SK-N-SH (cell line): ENCODE results near the gene RASL10B. TPM values are rescaled to one million over a fixed set of nuclear protein-coding genes. Genes with fewer than 3 reads are reported as not detected.

Experiments
- CTCF ChIA-PET: fragments of 300-600, 350-600 bp; formaldehyde crosslinking; extraction: SDS; loops from one replicate; lab custom pipeline; 2021; lab: Yijun Ruan, JAX
- POLR2A ChIA-PET: fragments of 350-600 bp; sonication (Branson Sonifier 250); formaldehyde crosslinking; extraction: SDS; loops from one replicate; lab custom pipeline; 2020; ENCODE audit warnings: antibody characterized with exemption, inconsistent platforms; lab: Yijun Ruan, JAX
- DNase-seq: peaks from one replicate; pipeline ENCODE4 v3.0.0; 2012
- H2AFZ ChIP-seq: fragments of 200-600 bp; sonication (generic); 2 replicates; pipeline ENCODE4 v1.8.1; 2016; ENCODE audit warnings: antibody characterized with exemption, mild to moderate bottlenecking, low read depth
- H3F3A ChIP-seq: fragments of 200-600 bp; sonication (generic); replicated peaks from 2 replicates; pipeline ENCODE3; 2016; ENCODE audit warnings: antibody characterized with exemption, mild to moderate bottlenecking; ENCODE audit not compliant: insufficient read depth
- H3K27ac ChIP-seq, 2 experiments: fragments of 200-500 bp in 1 of 2; fragments of 200-600 bp in 1 of 2; sonication (Bioruptor generic) in 1 of 2; sonication (generic), shearing (Covaris generic) in 1 of 2; 2 replicates each; pipeline versions ENCODE4 v1.5.1 to v1.6.1; 2014 to 2016; ENCODE audit warnings: low read depth in 2 of 2, inconsistent platforms in 1 of 2, low read length in 1 of 2, mild to moderate bottlenecking in 1 of 2, mixed read lengths in 1 of 2
- H3K27me3 ChIP-seq: fragments of 200-600 bp; sonication (generic), shearing (Covaris generic); 2 replicates; pipeline ENCODE4 v1.6.1; 2016; ENCODE audit warnings: mixed run types; ENCODE audit not compliant: insufficient read depth
- H3K36me3 ChIP-seq, 2 experiments: fragments of 200-500 bp in 1 of 2; fragments of 200-600 bp in 1 of 2; sonication (Bioruptor generic) in 1 of 2; sonication (generic) in 1 of 2; replicated peaks in 1 of 2; 2 replicates each; pipeline versions ENCODE3 to v1.5.1; 2014 to 2016; ENCODE audit warnings: low read length in 1 of 2, mild to moderate bottlenecking in 1 of 2; ENCODE audit not compliant: insufficient read depth in 2 of 2, control insufficient read depth in 1 of 2
- H3K4me1 ChIP-seq, 2 experiments: fragments of 200-500 bp in 1 of 2; fragments of 200-600 bp in 1 of 2; sonication (Bioruptor generic) in 1 of 2; sonication (generic), shearing (Covaris generic) in 1 of 2; 2 replicates each; pipeline versions ENCODE4 v1.5.1 to v1.6.1; 2014 to 2016; ENCODE audit warnings: low read depth in 1 of 2, low read length in 1 of 2, mixed run types in 1 of 2; ENCODE audit not compliant: insufficient read depth in 2 of 2, control insufficient read depth in 1 of 2
- H3K4me2 ChIP-seq: fragments of 200-600 bp; sonication (generic), shearing (Covaris generic); 2 replicates; pipeline ENCODE4 v1.6.1; 2017; ENCODE audit warnings: mixed run types
- H3K4me3 ChIP-seq, 2 experiments: fragments of 200-500 bp in 1 of 2; fragments of 200-600 bp in 1 of 2; sonication (Bioruptor generic) in 1 of 2; sonication (generic), shearing (Covaris generic) in 1 of 2; 2 replicates each; pipeline versions ENCODE4 v1.5.1 to v1.8.1; 2014 to 2016; ENCODE audit warnings: low read depth in 2 of 2, inconsistent platforms in 1 of 2, low read length in 1 of 2, mild to moderate bottlenecking in 1 of 2, mixed read lengths in 1 of 2, moderate library complexity in 1 of 2
- H3K79me2 ChIP-seq: fragments of 200-600 bp; sonication (generic); 2 replicates; pipeline ENCODE4 v1.8.1; 2017; ENCODE audit warnings: mild to moderate bottlenecking; ENCODE audit not compliant: insufficient read depth
- H3K9ac ChIP-seq: fragments of 200-600 bp; sonication (generic); 2 replicates; pipeline ENCODE4 v1.6.1; 2017; ENCODE audit warnings: mixed run types
- H3K9me2 ChIP-seq: fragments of 200-600 bp; sonication (generic); 2 replicates; pipeline ENCODE4 v1.6.1; 2017; ENCODE audit warnings: mixed run types
- H3K9me3 ChIP-seq: fragments of 200-600 bp; sonication (generic); 2 replicates; pipeline ENCODE4 v1.6.1; 2017; ENCODE audit warnings: mixed run types, mild to moderate bottlenecking, moderate library complexity
- H4K20me1 ChIP-seq: fragments of 200-600 bp; sonication (generic); 2 replicates; pipeline ENCODE4 v1.6.1; 2017; ENCODE audit warnings: mild to moderate bottlenecking, mixed run types; ENCODE audit not compliant: insufficient read depth
- CHD2 ChIP-seq: fragments of 150-350 bp; IDR thresholded peaks from 2 replicates; pipeline ENCODE4 v1.6.1; 2018; ENCODE audit warnings: low read length; ENCODE audit not compliant: partially characterized antibody
- EP300 ChIP-seq, 2 experiments: IDR thresholded peaks; 2 replicates each; pipeline versions ENCODE4 v1.4.0 to v1.6.1; 2012; ENCODE audit warnings: borderline replicate concordance in 1 of 2, low read depth in 1 of 2, low read length in 1 of 2
- EZH2phosphoT487 ChIP-seq: fragments of 200-600 bp; sonication (generic); IDR thresholded peaks from 2 replicates; pipeline ENCODE4 v1.6.1; 2017; ENCODE audit warnings: low read depth, mixed run types, mild to moderate bottlenecking, antibody characterized with exemption, moderate library complexity, borderline replicate concordance
- FOSL2 ChIP-seq: IDR thresholded peaks from 2 replicates; pipeline ENCODE4 v1.4.0; 2012; ENCODE audit warnings: low read depth, mild to moderate bottlenecking, moderate library complexity, borderline replicate concordance
- FOXM1 ChIP-seq: IDR thresholded peaks from 2 replicates; pipeline ENCODE4 v1.4.0; 2012; ENCODE audit warnings: low read depth, mild to moderate bottlenecking
- JUND ChIP-seq: IDR thresholded peaks from 2 replicates; pipeline ENCODE4 v1.4.0; 2012
- MEF2A ChIP-seq: IDR thresholded peaks from 2 replicates; pipeline ENCODE4 v1.4.0; 2012; ENCODE audit warnings: low read depth, borderline replicate concordance
- RAD21 ChIP-seq: IDR thresholded peaks from 2 replicates; pipeline ENCODE4 v1.6.1; 2012; ENCODE audit warnings: mild to moderate bottlenecking, low read length
- RFX5 ChIP-seq: IDR thresholded peaks from 2 replicates; pipeline ENCODE4 v1.6.1; 2012; ENCODE audit warnings: mild to moderate bottlenecking, improper control_type of control experiment, low read length
- TCF12 ChIP-seq: IDR thresholded peaks from 2 replicates; pipeline ENCODE4 v1.4.0; 2012
- TEAD4 ChIP-seq: IDR thresholded peaks from 2 replicates; pipeline ENCODE4 v1.4.0; 2012; ENCODE audit warnings: mild to moderate bottlenecking, borderline replicate concordance; ENCODE audit not compliant: insufficient read depth
- USF2 ChIP-seq: fragments of 150-350 bp; IDR thresholded peaks from 2 replicates; pipeline ENCODE4 v1.6.1; 2017; ENCODE audit warnings: antibody characterized with exemption, low read length, low read depth, borderline replicate concordance
- WGBS: methylation state at CpG from one replicate; pipeline ENCODE4 v1.1.6; 2017; ENCODE audit warnings: low lambda C conversion rate; 5-methylcytosine and 5-hydroxymethylcytosine counted together
- polyA plus RNA-seq, 3 experiments: library from polyadenylated mRNA; depleted of rRNA; stranded (reverse); fragments of >200 nt; gene quantifications; 2 replicates each; pipeline ENCODE4 v1.2.3, GENCODE V29; 2012
- TF ChIP-seq, protein P1 (sequence below): fragments of 200-600 bp; sonication (generic); IDR thresholded peaks from 2 replicates; pipeline ENCODE4 v1.6.1; 2017; ENCODE audit warnings: antibody characterized with exemption, mild to moderate bottlenecking, moderate library complexity
- TF ChIP-seq, protein P2 (sequence below): fragments of 150-350 bp; IDR thresholded peaks from 2 replicates; pipeline ENCODE4 v1.6.1; 2016; ENCODE audit warnings: mild to moderate bottlenecking, low read depth, low read length
- TF ChIP-seq, protein P3 (sequence below): IDR thresholded peaks from 2 replicates; pipeline ENCODE4 v1.4.0; 2012; ENCODE audit warnings: low read depth, borderline replicate concordance
- TF ChIP-seq, protein P4 (sequence below): IDR thresholded peaks from 2 replicates; pipeline ENCODE4 v1.6.1; 2012; ENCODE audit warnings: mild to moderate bottlenecking, low read depth, low read length, moderate library complexity

The RASL10B gene
- polyA plus RNA-seq, 1 of the 3 experiments (the other 2 are of a cell fraction): 4.2 TPM

DNA sequence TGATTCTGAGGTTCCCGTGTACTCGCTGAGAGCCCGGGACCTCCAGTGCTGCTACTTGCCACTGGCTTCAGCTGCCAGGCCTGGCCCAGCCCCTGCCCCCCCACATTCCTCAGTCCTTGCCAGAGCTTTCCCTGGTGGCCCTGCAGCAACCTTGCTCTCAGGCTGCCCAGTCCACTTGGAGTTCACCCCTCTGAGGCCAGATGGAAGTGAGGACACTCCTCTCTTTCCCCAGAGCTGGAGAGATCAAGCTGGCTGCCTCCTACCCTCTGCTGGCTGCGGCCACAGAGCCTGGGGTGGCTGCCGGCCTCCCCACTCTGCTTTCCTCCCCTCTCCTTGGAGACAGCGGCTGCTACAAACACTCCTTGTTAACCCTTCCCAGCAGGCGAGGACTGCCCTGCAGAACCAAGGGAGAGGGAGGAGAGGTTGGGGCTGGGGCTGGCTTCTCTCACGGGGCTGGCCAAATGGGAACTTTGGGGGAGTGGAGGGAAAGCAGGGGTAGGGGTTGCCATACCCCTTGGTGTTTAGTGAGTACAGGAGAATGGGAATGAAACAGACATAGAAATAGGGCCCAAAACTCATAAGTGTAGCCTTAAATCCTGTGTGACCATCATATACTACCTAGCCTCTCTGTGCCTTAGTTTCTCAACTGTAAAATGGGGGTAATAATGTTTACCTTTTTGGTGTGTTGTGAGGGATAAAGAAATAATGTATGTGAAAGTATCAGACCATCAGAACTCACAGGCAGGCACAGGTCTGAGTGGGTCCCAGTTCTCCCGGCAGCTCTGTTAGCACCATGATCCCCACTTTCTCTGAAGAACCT, 21.7 kb downstream of the RASL10B start, which contains the start of gene GAS2L2:
TSS of gene GAS2L2 (minus strand) at position 295 of the 820 bp plus-strand sequence. CDS start 389 bp downstream, outside the sequence.
- Histone ChIP-seq H3K36me3 (no peaks in the 10 kb centered on the region), H3K4me3 (no peak within 1 kb of the TSS), H3K27ac (no peak within 1 kb of the TSS), H3F3A (no peaks in the 10 kb centered on the region), H3K79me2 (no peaks in the 10 kb centered on the region), H3K27me3 (peaks cover 11% of the 10 kb centered on the region), H3K9ac (no peak within 1 kb of the TSS), H3K9me3 (no peaks in the 10 kb centered on the region)
- CTCF ChIA-PET: interaction anchor here (0.6 to 10.4 kb wide), 3 partner anchors 7 to 141 kb away, joined by 3 to 168 read pairs (median 6); partner anchors contain the start of gene C17orf50
- TF ChIP-seq, protein P1, sequence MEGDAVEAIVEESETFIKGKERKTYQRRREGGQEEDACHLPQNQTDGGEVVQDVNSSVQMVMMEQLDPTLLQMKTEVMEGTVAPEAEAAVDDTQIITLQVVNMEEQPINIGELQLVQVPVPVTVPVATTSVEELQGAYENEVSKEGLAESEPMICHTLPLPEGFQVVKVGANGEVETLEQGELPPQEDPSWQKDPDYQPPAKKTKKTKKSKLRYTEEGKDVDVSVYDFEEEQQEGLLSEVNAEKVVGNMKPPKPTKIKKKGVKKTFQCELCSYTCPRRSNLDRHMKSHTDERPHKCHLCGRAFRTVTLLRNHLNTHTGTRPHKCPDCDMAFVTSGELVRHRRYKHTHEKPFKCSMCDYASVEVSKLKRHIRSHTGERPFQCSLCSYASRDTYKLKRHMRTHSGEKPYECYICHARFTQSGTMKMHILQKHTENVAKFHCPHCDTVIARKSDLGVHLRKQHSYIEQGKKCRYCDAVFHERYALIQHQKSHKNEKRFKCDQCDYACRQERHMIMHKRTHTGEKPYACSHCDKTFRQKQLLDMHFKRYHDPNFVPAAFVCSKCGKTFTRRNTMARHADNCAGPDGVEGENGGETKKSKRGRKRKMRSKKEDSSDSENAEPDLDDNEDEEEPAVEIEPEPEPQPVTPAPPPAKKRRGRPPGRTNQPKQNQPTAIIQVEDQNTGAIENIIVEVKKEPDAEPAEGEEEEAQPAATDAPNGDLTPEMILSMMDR: no peak
- no peak for TF ChIP-seq RAD21
- TF ChIP-seq, protein P2, sequence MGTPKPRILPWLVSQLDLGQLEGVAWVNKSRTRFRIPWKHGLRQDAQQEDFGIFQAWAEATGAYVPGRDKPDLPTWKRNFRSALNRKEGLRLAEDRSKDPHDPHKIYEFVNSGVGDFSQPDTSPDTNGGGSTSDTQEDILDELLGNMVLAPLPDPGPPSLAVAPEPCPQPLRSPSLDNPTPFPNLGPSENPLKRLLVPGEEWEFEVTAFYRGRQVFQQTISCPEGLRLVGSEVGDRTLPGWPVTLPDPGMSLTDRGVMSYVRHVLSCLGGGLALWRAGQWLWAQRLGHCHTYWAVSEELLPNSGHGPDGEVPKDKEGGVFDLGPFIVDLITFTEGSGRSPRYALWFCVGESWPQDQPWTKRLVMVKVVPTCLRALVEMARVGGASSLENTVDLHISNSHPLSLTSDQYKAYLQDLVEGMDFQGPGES: no peak
- TF ChIP-seq JUND: no peak
- TF ChIP-seq, protein P3, sequence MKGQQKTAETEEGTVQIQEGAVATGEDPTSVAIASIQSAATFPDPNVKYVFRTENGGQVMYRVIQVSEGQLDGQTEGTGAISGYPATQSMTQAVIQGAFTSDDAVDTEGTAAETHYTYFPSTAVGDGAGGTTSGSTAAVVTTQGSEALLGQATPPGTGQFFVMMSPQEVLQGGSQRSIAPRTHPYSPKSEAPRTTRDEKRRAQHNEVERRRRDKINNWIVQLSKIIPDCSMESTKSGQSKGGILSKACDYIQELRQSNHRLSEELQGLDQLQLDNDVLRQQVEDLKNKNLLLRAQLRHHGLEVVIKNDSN: no peak
- no peak for TF ChIP-seq RFX5
- no peak for TF ChIP-seq FOXM1
- TF ChIP-seq USF2: no peak
- TF ChIP-seq EP300 (IDR thresholded peaks at IDR 0.05; ENCODE audit: borderline replicate concordance in 1 of 2, low read depth in 1 of 2, low read length in 1 of 2): no peak
- no peak for TF ChIP-seq TCF12
- TF ChIP-seq, all 33 proteins: peak for 0
- no peak for DNase-seq
- Histone ChIP-seq H4K20me1 (no peaks in the 10 kb centered on the region), H3K4me2 (no peak within 1 kb of the TSS), H3K9me2 (no peaks in the 10 kb centered on the region), H2AFZ (no peak within 1 kb of the TSS), H3K4me1 (peaks cover 0 to 15% of the 10 kb centered on the region in 2 experiments; a peak in 1 of 4 replicates)
- WGBS: 80% methylated on average over 7 of the region's 9 CpGs
- POLR2A ChIA-PET: interaction anchor here (0.6 kb wide), 1 partner anchor 37 kb away, joined by 3 read pairs; no protein-coding TSS in a partner anchor

GRCh38 chr17:35757243-35757642, 25.8 kb downstream of the RASL10B start:
- H3K9me3 ChIP-seq: no peaks in the 10 kb centered on the region
- no peak overlapping the region for H3K4me3 ChIP-seq
- H4K20me1 ChIP-seq: no peaks in the 10 kb centered on the region
- H2AFZ ChIP-seq: no peak overlapping the region
- no peaks in the 10 kb centered on the region for H3K27me3 ChIP-seq
- H3K4me1 ChIP-seq: peaks cover 0 to 10% of the 10 kb centered on the region in 2 experiments; a peak in 1 of 4 replicates
- no peaks in the 10 kb centered on the region for H3F3A ChIP-seq
- no peaks in the 10 kb centered on the region for H3K36me3 ChIP-seq
- H3K27ac ChIP-seq: no peak overlapping the region
- ChIA-PET CTCF (interaction anchor here (1.0 to 31.2 kb wide), 4 partner anchors 6 to 145 kb away, joined by 3 to 809 read pairs (median 94); partner anchors contain the start of genes GAS2L2 and TAF15), POLR2A (no interaction called here)
- DNase-seq: no peak
- no peak overlapping the region for H3K9ac ChIP-seq
- H3K4me2 ChIP-seq: no peak overlapping the region
- no peaks in the 10 kb centered on the region for H3K9me2 ChIP-seq
- no peaks in the 10 kb centered on the region for H3K79me2 ChIP-seq
- TF ChIP-seq TEAD4 (no peak), EZH2phosphoT487 (no peak), MEF2A (no peak), FOSL2 (no peak), CHD2 (no peak)
- TF ChIP-seq, protein P3: no peak
- TF ChIP-seq, protein P4, sequence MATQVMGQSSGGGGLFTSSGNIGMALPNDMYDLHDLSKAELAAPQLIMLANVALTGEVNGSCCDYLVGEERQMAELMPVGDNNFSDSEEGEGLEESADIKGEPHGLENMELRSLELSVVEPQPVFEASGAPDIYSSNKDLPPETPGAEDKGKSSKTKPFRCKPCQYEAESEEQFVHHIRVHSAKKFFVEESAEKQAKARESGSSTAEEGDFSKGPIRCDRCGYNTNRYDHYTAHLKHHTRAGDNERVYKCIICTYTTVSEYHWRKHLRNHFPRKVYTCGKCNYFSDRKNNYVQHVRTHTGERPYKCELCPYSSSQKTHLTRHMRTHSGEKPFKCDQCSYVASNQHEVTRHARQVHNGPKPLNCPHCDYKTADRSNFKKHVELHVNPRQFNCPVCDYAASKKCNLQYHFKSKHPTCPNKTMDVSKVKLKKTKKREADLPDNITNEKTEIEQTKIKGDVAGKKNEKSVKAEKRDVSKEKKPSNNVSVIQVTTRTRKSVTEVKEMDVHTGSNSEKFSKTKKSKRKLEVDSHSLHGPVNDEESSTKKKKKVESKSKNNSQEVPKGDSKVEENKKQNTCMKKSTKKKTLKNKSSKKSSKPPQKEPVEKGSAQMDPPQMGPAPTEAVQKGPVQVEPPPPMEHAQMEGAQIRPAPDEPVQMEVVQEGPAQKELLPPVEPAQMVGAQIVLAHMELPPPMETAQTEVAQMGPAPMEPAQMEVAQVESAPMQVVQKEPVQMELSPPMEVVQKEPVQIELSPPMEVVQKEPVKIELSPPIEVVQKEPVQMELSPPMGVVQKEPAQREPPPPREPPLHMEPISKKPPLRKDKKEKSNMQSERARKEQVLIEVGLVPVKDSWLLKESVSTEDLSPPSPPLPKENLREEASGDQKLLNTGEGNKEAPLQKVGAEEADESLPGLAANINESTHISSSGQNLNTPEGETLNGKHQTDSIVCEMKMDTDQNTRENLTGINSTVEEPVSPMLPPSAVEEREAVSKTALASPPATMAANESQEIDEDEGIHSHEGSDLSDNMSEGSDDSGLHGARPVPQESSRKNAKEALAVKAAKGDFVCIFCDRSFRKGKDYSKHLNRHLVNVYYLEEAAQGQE: no peak
